ENCODE data around the gene CPN2. TPM values are rescaled to one million over a fixed set of nuclear protein-coding genes. Genes with fewer than 3 reads are reported as not detected.

The CPN2 gene
- total and polyA plus RNA-seq, 4 donors = 20.4 to 196 (median 128) TPM

GRCh38 chr3:194350726-194351071, 429 bp downstream of the CPN2 start (continued):
- TF ChIP-seq REST (IDR thresholded peaks at IDR 0.05) = no peak

- DNase-seq (ENCODE audit: low spot score) = no peak
- WGBS = 89% methylated on average over 6 of the region's 6 CpGs
- TF ChIP-seq RXRA (IDR thresholded peaks at IDR 0.05) (no peak), MAX (IDR thresholded peaks at IDR 0.05) (no peak), REST (IDR thresholded peaks at IDR 0.05) (no peak), FOXA1 (IDR thresholded peaks at IDR 0.05) (no peak), SP1 (IDR thresholded peaks at IDR 0.05) (no peak), YY1 (IDR thresholded peaks at IDR 0.05) (no peak), FOXA2 (IDR thresholded peaks at IDR 0.05) (no peak), CTCF (IDR thresholded peaks at IDR 0.05; ENCODE audit: low read depth, low read length, missing input control) (no peak), HNF4A (conservative IDR thresholded peaks at IDR 0.05) (no peak), NR2F2 (IDR thresholded peaks at IDR 0.05) (no peak), RAD21 (IDR thresholded peaks at IDR 0.05) (no peak), JUND (IDR thresholded peaks at IDR 0.05) (no peak), ATF3 (IDR thresholded peaks at IDR 0.05) (no peak), HNF4G (IDR thresholded peaks at IDR 0.05) (no peak), TAF1 (conservative IDR thresholded peaks at IDR 0.05) (no peak)
- H3K27ac ChIP-seq (ENCODE audit: low read depth in 1 of 2, low read length in 2 of 2) = no peak overlapping the region
- no peaks in the 10 kb centered on the region for H3K9me3 ChIP-seq (ENCODE audit: control insufficient read depth in 4 of 4, low read length in 3 of 4)
- no peak overlapping the region for H3K4me3 ChIP-seq (ENCODE audit: low read depth in 1 of 3, low read length in 3 of 3)
- H3K36me3 ChIP-seq (ENCODE audit: control insufficient read depth in 4 of 4, insufficient read depth in 3 of 4, low read depth in 1 of 4, low read length in 3 of 4) = peaks cover 0 to 5% (median 1%) of the 10 kb centered on the region in 4 donors
- H3K9ac ChIP-seq (ENCODE audit: low read depth in 1 of 2, low read length in 2 of 2) = no peak overlapping the region
- H3K4me1 ChIP-seq (ENCODE audit: control insufficient read depth in 4 of 4, insufficient read depth in 4 of 4, low read length in 3 of 4) = peaks cover 0 to 14% (median 6%) of the 10 kb centered on the region in 4 donors
- H3K27me3 ChIP-seq (ENCODE audit: control insufficient read depth in 4 of 4, insufficient read depth in 4 of 4, low read length in 3 of 4) = no peaks in the 10 kb centered on the region
Measured at GRCh38 chr3:194348354-194348753, 2.8 kb downstream of the CPN2 start.

Measured in liver (tissue), 9 donors.